AML-193 (cell line): ENCODE data around the gene CPLX1.
"Not testable (repeated sequence)": the region's sequence is repeated elsewhere in the genome, so short reads cannot be mapped to it uniquely, and the experiment has no call there.

Source experiments
- DNase-seq, 2 experiments: peaks; one replicate each; lab custom pipeline; 2025; lab: John Stamatoyannopoulos, UW

CPLX1 gene

GRCh38 chr4:791898-792625, 33.9 kb downstream of the CPLX1 start:
- no peak for DNase-seq

- DNase-seq = no peak
Measured at GRCh38 chr4:791252-791897, 34.6 kb downstream of the CPLX1 start.

DNA sequence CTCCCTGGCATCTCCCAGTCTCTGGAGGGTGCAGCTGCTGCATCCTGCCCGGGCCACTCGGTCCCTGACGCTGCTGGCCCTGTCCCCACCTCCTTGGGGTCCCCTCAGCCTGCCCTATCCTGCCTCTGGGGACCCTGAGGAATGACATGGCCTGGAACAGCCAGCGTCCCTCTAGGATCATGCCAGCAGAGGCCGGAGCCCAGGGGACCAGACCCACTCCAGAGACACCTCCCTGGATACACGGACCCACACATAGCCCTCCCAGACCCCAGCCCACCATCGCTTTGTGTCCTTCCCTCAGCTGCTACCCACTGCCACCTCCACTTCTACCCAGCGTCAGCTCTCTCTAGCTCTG, 35.5 kb downstream of the CPLX1 start:
- DNase-seq = no peak

GRCh38 chr4:789571-790465, 36.1 kb downstream of the CPLX1 start:
- no peak for DNase-seq

DNA sequence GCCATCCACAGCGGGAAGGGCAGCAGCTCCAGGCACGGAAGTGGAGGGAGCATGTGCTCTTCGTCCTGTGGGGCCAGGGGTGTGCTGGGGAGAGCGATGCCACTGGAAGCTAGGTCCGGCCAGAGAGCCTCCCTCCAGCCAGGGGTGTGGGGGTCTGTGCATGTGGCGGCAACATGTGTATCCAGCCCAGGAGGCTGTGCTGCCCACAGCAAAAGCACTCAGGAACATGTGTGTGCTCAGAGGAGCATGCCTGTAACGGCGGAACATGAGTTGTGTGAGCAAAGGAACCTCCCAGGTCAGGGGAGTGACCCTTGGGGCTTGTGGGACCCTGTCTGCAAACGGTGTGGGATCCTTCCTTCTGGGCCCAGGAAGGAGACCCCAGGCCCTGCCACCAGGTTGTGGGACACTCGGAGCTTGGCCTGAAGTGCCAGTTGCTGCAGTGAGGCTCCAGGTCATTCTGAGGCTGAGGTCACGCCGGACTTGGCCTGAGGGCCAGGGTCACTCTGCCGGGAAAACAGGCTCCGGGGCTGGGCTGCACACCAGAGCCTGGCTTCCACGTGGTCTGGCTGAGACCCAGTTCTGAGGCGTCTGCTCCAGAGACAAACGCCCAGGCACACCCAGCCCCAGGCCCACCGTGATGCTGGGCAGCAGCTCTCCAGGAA, 37.2 kb downstream of the CPLX1 start:
- no peak for DNase-seq

- DNase-seq = no peak
Measured at GRCh38 chr4:788006-788635, 37.8 kb downstream of the CPLX1 start.

- DNase-seq = no peak
Measured at GRCh38 chr4:787561-787981, 38.4 kb downstream of the CPLX1 start.

DNA sequence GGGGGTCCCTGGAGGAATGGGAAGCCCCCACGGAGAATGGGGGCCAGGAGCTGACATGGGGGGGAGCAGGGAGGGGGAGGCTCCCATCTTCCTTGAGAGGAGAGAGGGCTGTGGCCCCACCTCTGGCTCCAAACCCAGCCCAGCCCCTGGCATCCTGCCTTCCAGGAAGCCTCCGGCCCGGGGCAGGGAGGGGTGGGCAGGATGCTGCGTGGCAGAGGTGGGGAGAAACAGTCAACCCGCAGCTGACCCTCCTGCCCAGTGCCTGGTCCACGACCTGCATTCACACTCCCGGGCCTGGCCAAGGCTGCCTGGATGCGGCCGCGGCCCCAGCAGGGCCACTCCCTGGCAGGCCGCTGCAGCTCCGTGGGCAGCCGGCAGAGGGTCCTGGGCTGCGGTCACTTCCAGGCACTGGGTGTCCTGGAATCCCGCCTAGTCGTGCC, 39.0 kb downstream of the CPLX1 start:
- no peak for DNase-seq

- no peak for DNase-seq
Measured at GRCh38 chr4:786074-786741, 39.7 kb downstream of the CPLX1 start.

DNA sequence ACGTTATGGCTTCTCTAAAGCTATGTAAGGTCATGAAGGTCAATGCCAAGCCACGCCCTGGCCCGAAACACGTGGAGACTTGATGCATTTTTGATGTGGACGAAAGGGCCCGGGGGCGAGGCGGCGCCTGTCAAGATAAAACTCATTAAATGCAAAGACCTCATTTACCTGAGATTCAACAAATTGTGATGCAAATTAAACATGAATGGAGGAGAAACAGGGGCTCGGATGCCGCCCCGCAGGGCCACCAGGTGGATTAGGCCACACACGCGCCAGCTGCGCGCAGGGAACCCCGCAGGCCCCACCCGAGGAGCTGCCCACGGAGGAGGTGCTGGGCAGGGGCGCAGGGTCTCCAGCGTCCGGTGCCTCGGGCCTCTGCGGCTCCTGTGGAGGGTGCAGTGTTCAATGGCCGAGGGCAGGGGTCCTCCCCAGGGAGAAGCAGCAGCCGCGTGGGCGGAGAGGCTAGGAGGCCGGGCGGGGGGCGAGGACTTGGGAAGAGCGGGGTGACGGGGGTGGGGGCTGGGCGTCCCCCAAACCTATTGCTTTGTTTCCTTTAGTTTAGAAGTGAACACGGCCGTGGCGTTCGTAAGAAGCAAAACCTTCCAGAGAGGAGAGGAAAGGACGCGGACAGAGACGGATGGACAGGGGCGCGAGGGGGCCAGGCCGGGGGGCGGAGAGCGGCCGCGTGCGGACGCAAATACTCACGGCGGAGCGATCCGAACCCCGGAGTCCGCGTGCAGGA, 40.4 kb downstream of the CPLX1 start:
- no peak for DNase-seq

GRCh38 chr4:784401-785331, 41.3 kb downstream of the CPLX1 start:
- no peak for DNase-seq

DNA sequence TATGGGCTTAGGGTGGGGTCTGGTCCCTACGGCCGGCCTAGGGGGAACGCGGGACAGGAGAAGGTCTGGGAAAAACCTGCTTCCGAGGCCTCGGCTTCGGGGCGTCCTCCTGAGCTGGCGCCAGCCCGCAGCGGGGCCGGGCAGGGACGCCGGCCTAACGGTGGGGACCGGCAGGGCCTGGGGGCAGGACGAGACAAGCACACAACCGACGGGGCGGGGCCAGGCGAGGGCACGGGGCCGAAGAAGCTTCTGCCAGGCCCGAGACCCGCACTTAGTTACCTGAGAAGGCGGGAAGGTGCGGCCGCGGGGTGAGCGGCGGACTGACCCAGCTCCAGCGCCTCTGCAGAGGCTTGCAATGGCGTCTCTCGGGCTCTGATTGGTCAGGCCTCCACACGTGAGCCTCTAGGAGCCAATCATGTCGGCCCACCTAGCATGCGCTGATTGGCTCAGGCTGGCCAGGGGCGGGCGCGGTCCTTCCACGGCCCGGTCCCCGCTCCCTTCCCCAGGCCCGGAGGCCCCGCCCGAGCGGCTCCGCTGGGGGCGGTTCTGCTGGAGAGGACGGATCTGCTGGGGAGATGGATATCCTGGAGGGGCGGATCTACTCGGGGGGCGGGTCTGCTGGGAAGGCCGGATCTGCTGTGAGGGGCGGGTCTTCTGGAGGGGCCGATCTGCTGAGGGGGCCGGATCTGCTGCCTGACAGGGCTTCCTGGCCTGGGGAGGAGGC, 44.3 kb downstream of the CPLX1 start:
- peak; percentile 89 to 91 for DNase-seq

DNA sequence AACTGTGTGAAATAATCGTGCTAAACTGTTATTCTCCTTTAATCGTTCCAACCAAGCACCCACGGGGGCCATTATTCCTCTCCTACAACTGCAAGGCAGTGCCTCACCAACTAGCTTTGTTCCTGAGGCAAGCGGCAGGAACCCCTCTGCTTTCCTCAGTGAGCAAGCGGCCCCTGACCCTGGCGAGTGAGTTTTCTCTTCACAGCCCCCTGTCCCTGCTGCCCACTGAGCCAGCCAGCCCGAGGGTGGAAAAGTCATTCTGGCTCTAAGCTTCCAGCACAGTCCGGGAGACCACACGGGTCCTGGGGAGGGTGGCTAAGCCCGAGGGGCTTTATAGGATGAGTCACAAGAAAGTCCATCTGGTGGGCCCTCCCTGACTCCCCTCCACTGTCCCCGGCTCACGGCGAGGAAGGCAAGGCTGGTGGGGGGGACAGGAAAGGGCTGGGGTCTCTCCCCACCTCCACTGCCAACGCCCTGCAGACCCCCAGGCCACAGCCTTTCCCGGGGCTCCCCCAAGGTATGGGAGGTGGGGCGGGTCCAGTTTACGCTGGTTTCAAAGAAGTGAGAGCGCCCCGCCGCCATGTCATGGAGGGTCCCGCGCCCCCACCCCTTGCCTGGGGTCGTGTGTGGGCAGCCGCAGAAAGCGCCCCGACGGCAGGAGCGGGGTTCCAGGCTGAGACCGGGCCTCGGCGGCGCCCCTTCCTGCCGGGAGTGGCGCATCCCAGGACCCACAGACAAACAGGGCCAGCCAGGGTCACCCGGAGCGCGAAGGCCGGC, 45.0 kb downstream of the CPLX1 start:
- DNase-seq = no peak

DNA sequence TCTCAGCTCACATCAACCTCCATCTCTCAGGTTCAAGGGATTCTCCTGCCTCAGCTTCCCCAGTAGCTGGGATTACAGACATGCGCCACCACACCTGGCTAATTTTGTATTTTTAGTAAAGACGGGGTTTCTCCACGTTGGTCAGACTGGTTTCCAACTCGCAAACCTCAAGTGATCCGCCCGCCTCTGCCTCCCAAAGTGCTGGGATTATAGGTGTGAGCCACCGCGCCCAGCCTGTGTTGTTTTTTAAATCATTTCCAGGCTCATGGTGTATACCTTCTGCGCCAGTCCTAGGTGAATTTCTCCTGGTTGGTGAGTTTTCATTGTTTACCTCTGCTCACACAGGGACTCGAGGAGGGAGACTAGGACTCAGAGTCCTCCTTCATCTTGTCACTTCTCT, 45.7 kb downstream of the CPLX1 start:
- DNase-seq = not testable (repeated sequence)

DNA sequence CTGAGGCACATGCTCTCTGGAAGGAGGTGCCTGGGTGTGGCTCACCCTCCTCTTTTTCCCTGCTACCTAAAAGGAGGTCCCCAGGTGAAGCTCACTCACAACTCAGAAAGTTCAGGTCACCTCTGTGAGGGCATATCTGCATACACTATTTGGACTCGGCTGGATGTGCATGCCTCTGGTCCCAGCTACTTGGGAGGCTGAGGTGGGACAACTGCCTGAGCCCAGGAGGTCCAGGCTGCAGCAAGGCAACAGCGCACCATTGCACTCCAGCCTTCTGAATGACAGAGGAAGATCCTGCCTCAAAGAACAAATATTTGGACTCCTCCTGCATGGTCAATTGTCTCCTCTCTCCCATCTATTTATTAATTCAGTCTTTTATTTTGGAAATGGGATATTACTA, 46.4 kb downstream of the CPLX1 start:
- DNase-seq = no peak

DNA sequence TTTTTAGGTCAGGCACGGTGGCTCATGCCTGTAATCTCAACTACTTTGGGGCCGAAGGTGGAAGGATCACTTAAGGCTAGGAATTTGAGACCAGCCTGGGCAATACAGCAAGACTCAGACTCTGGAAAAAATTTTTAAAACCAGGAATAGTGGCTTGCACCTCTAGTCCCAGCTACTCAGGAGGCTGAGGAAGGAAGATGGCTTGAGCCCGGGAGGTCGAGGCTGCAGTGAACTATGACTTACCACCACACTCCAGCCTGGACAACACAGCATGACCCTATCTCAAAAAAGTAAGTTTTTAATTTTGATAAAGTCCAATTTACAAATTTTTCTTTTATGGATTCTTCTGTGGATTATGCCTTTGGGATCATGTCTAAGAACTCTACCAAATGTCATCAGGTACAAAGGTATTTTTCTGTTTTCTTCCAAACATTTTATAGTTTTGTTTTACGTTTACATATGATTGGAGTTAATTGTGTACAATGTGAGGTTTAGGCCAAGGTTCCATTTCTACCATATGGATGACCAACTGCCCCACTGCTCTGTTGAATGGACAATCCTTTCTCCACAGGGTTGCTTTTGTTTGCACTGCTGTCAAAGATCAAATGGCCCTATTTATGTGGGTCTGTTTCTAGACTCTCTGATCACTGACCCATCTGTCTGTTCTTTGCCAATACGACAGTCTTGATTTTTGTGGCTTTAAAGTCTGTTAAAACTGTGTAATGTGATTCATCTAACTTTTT, 48.2 kb downstream of the CPLX1 start:
- no peak for DNase-seq
